Stomach smooth muscle (tissue), 2 donors: ENCODE results near the gene NUAK1.

Experiments used
- H3K27ac ChIP-seq: one replicate; pipeline ENCODE4 v1.7.0; 2013; ENCODE audit warnings: mild to moderate bottlenecking, low read length, inconsistent platforms
- H3K27me3 ChIP-seq, 2 donors: one replicate each; pipeline ENCODE4 v1.7.0; 2013; ENCODE audit warnings: low read length in 2 of 2; ENCODE audit not compliant: insufficient read depth in 2 of 2, control insufficient read depth in 1 of 2
- H3K36me3 ChIP-seq, 2 donors: one replicate each; pipeline ENCODE4 v1.7.0; 2013; ENCODE audit warnings: low read length in 2 of 2; ENCODE audit not compliant: control insufficient read depth in 2 of 2, insufficient read depth in 2 of 2
- H3K4me1 ChIP-seq: one replicate; pipeline ENCODE4 v1.7.0; 2013; ENCODE audit warnings: low read length; ENCODE audit not compliant: control insufficient read depth, insufficient read depth
- H3K4me3 ChIP-seq, 2 donors: one replicate each; pipeline ENCODE4 v1.7.0; 2013; ENCODE audit warnings: low read length in 2 of 2
- H3K9ac ChIP-seq, 2 donors: one replicate each; pipeline ENCODE4 v1.7.0; 2013; ENCODE audit warnings: low read length in 2 of 2, mild to moderate bottlenecking in 1 of 2
- H3K9me3 ChIP-seq, 2 donors: one replicate each; pipeline ENCODE4 v1.7.0; 2013; ENCODE audit warnings: low read length in 2 of 2; ENCODE audit not compliant: control insufficient read depth in 2 of 2
- donor health status: healthy.
- donor health status: Pancreatic carcinoma.

The NUAK1 gene

DNA sequence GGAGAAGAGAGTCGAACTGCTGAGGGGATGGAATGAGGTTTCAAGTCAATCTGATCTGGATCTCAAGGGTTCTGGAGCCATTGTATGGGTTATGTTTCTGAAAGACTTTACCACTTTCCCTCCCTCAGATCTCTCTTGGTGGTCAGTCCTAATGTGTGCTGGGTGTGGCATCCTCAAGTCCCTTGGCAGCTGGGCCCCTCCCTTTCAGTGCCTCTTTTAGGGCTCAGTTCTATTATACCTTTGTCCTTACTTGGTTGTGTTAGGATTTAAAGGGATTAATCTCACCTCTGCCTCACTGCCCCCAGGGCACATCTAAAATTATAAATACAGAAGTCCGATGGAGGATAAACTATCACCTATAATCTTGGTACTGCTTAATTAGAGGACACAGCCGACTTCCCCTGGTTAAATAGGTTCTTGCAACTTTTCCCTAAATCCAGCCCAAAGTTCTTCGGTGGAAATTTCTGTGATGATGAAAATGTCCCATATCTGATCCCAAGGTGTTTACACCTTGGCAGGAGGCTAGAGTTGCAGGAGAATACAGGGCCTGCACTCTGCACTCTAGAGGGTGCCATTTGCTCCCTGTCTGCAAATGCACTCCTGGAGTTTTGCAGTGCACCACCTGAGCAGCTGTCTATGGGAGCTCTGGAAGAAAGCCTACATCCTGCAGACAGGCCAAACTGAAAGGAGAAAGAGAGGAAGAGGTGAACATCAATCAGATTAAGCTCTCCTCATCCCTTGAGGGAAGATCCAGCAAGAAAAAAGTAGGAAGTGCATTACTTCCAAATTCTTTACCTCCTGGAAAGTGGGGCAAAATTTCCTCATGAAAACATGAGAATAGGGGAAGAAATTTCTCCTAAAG lies 106.8 kb downstream of the NUAK1 start:
- H3K27me3 ChIP-seq, result no peaks in the 10 kb centered on the region
- no peaks in the 10 kb centered on the region for H3K9me3 ChIP-seq
- no peaks in the 10 kb centered on the region for H3K36me3 ChIP-seq
- no peak overlapping the region for H3K9ac ChIP-seq
- H3K4me3 ChIP-seq, result no peak overlapping the region
- H3K27ac ChIP-seq, result no peak overlapping the region
- H3K4me1 ChIP-seq, result no peaks in the 10 kb centered on the region

DNA sequence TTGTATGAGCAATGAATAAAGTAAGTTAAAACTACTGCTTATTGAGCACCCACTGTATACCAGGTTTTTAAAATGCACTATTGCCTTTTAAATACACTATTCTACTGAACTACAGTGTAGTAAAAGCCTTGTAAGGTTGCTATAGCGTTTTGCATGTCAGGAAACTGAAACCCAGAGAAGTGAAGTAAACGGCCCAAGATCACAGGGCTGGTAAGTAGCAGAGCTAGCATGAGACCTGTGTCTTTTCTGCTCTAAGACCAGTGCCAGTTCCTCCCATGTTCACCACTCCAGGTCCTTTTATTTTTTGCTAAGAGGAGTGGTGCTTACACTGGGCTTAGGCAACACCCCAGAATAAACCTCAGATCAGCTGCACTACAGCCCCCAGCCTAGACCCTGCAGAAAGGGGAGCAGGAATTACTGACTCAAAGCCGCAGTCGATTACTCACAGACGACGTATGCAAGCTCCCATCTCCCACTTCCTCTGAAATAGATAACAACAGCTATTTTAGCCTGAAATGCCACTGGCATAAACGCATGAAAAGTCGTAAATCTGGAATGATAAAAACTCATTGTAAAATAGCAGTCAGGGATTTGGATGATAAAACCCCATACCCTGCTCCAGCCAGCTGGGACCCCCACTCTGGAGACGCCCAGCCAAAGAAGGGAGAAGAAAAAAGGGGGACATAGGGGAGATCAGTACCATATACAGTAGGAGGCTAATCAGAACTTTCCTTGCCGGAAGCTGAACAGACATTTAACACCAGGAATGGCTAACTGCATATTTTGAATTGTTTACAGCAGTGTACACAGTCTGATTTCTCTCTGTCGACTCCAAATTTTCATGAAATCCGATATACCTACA lies 108.3 kb downstream of the NUAK1 start:
- H3K9ac ChIP-seq, result no peak overlapping the region
- no peak overlapping the region for H3K27ac ChIP-seq
- no peaks in the 10 kb centered on the region for H3K36me3 ChIP-seq
- no peaks in the 10 kb centered on the region for H3K27me3 ChIP-seq
- no peaks in the 10 kb centered on the region for H3K9me3 ChIP-seq
- H3K4me3 ChIP-seq, result no peak overlapping the region
- no peaks in the 10 kb centered on the region for H3K4me1 ChIP-seq

DNA sequence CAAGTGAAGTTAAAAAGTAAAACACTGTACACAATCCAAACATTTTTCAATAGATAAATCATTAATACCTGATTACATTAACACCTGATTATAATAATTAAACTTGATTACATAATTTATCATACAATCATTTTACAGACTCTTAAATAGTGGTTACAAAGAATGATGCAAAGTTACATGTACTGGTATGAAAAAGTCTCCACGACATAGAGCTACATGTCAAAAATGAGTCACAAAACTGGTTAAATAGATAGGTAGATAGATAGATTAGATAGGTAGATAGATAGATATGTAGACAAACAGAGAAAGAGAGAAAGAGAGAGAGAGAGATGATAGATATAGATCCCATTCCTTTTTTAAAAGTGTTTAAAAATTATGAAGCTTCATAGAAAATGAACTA lies 109.2 kb downstream of the NUAK1 start:
- Histone ChIP-seq H3K27ac (no peak overlapping the region), H3K27me3 (no peaks in the 10 kb centered on the region), H3K9me3 (no peaks in the 10 kb centered on the region), H3K9ac (no peak overlapping the region), H3K4me1 (no peaks in the 10 kb centered on the region), H3K36me3 (no peaks in the 10 kb centered on the region), H3K4me3 (no peak overlapping the region)

DNA sequence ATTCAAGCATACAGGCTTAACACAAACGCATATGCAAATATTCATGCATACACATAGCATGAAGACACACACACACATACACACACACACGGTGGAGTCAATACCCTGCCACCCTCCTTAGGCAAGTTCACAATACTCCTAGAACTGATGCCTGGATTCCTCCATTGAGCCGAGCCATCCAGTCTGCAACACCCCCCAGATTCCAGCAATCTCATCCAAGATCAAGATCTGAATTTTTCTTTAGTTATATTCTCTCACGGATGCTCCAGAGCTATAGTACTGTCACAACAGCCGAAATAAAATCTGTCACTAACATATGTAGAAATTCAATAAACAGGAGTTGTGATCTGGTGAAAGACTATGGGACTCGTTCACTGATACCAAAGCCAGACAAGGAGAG lies 110.8 kb downstream of the NUAK1 start:
- Histone ChIP-seq H3K4me1 (no peaks in the 10 kb centered on the region), H3K36me3 (no peaks in the 10 kb centered on the region), H3K9ac (no peak overlapping the region), H3K9me3 (no peaks in the 10 kb centered on the region), H3K4me3 (no peak overlapping the region), H3K27ac (no peak overlapping the region), H3K27me3 (no peaks in the 10 kb centered on the region)

DNA sequence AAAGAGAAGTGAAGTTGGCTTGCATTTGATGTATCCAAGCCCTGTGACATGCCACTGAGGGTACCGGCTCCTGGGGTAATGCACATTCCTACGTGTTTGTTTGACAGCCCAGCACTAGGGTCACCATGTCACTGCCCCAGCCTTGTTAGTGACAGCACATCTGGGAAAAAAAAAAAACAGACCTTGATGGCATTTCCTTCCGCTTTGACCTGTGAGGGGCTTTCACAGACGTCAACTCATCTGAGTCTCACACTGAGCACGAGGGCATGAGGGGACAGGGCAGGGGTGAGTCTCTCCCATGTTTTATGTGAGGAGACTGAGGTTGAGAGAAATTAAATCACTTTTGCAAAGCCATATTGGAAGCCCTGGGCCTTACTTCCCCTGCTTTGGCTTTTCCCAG lies 111.5 kb downstream of the NUAK1 start:
- no peaks in the 10 kb centered on the region for H3K9me3 ChIP-seq

DNA sequence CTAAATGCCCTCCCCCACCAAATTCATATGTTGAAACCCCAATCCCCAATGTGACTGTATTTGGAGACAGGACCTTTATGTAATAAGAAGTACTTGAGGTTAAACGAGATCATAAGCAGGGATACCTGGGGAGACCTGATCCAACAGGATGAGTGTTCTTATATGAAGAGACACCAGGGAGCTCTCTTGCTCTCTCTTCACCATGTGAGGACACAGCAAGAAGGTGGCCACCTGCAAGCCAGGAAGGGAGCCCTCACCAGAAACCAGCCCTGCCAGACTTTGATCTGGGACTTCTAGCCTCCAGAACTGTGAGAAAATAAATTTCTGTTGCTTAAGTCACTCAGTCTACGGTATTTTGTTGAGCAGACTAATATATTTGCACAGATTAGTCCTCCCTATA lies 113.6 kb downstream of the NUAK1 start:
- Histone ChIP-seq H3K36me3 (no peaks in the 10 kb centered on the region), H3K9me3 (peaks cover 0 to 1% of the 10 kb centered on the region in 2 donors), H3K9ac (no peak overlapping the region), H3K4me1 (peaks cover 3% of the 10 kb centered on the region), H3K27me3 (no peaks in the 10 kb centered on the region), H3K27ac (no peak overlapping the region), H3K4me3 (no peak overlapping the region)

More for the DNA sequence above, 111.5 kb downstream of the NUAK1 start:
- H3K9ac ChIP-seq, result no peak overlapping the region
- no peaks in the 10 kb centered on the region for H3K27me3 ChIP-seq
- no peaks in the 10 kb centered on the region for H3K4me1 ChIP-seq
- H3K36me3 ChIP-seq, result no peaks in the 10 kb centered on the region
- no peak overlapping the region for H3K27ac ChIP-seq
- no peak overlapping the region for H3K4me3 ChIP-seq

DNA sequence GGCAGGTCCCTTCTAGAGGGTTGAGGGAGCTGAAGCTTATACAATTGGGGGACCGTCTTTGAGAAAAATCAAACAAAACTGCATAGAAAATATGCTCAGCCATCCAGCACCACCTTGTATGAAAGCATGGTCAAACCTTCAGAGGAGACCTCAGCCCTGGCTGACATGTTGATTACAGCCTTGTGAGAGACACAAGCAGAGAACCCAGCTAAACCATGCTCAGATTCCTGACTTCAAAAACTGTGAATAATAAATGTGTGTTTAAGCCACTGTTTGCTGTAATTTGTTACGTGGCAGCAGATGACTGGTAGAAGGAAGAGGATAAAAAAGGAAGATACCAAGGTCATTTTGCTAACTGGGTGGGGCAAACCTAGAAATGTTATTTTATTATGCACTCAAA lies 115.7 kb downstream of the NUAK1 start:
- no peak overlapping the region for H3K9ac ChIP-seq
- no peaks in the 10 kb centered on the region for H3K36me3 ChIP-seq
- H3K4me3 ChIP-seq, result no peak overlapping the region
- H3K4me1 ChIP-seq, result peaks cover 3% of the 10 kb centered on the region
- no peak overlapping the region for H3K27ac ChIP-seq
- H3K27me3 ChIP-seq, result no peaks in the 10 kb centered on the region
- peaks cover 7 to 9% of the 10 kb centered on the region in 2 donors for H3K9me3 ChIP-seq

DNA sequence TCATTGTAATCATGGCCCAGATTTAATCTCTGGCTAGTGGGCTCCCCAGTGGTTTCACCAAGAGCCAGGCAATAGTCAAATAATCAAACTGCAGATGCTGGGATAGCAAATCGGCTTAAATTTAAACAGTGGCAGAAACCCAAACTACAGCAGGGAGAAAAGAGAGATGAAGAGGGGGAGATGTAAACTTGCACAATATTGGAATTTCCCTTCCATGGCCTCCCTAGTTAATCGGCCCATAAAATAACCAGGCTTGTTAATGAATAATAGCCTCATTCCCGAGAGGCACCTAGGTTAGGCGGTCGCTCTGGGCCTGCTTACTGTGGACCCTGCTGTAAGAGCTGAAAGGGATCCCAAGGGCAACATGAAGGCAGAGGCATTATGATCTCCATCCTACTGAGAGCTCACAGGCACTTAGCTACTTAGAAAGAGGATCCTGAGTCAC lies 116.2 kb downstream of the NUAK1 start:
- H3K27me3 ChIP-seq, result no peaks in the 10 kb centered on the region
- no peak overlapping the region for H3K4me3 ChIP-seq
- no peaks in the 10 kb centered on the region for H3K36me3 ChIP-seq
- H3K9me3 ChIP-seq, result peaks cover 7 to 9% of the 10 kb centered on the region in 2 donors
- no peak overlapping the region for H3K27ac ChIP-seq
- H3K9ac ChIP-seq, result no peak overlapping the region
- peaks cover 3% of the 10 kb centered on the region for H3K4me1 ChIP-seq

DNA sequence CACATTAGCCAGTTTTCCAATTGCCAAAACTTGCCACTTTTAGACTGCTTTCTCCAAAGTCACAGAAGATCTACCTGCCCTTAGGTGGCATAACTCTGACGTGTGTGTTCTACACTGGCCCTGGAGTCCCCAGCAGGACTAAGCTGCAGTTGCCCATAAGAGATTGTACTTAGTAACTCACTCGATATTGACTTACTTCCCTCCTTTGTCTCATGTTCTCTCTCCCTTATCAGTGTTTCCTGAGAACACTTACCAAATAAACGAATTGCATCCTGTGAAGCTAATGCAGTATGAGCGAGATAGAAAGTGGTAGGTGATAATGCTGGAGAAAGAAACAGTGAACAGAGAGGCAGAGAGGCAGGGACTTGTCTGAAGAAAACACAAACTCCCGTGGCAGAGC lies 117.2 kb downstream of the NUAK1 start:
- Histone ChIP-seq H3K9ac (no peak overlapping the region), H3K4me1 (peaks cover 3% of the 10 kb centered on the region), H3K4me3 (no peak overlapping the region), H3K27me3 (no peaks in the 10 kb centered on the region), H3K36me3 (no peaks in the 10 kb centered on the region), H3K9me3 (peaks cover 7 to 9% of the 10 kb centered on the region in 2 donors), H3K27ac (no peak overlapping the region)

DNA sequence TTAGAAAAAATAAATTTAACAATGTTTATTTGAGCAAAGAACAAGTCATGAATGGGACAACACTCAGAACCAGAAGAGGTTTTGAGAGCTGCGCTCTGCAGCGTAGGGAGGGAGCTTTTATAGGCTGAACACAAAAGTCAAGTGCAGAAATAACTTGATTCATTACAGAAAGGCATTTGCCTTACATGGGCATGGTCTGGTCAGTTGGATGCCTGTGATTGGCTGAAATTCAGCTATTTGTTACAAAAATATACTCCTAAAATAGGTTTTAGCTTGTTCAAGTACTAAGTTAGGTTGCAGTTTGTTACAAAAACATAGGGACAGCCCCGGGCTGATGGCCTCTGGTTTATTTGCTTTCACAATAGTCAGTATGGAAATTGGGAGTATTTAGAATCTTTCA lies 118.0 kb downstream of the NUAK1 start:
- no peak overlapping the region for H3K27ac ChIP-seq
- no peaks in the 10 kb centered on the region for H3K27me3 ChIP-seq
- H3K4me1 ChIP-seq, result peaks cover 3% of the 10 kb centered on the region
- H3K9ac ChIP-seq, result no peak overlapping the region
- peaks cover 7 to 9% of the 10 kb centered on the region in 2 donors for H3K9me3 ChIP-seq
- no peak overlapping the region for H3K4me3 ChIP-seq
- no peaks in the 10 kb centered on the region for H3K36me3 ChIP-seq
